ENCODE results near the gene MYMX.

MYMX gene

DNA sequence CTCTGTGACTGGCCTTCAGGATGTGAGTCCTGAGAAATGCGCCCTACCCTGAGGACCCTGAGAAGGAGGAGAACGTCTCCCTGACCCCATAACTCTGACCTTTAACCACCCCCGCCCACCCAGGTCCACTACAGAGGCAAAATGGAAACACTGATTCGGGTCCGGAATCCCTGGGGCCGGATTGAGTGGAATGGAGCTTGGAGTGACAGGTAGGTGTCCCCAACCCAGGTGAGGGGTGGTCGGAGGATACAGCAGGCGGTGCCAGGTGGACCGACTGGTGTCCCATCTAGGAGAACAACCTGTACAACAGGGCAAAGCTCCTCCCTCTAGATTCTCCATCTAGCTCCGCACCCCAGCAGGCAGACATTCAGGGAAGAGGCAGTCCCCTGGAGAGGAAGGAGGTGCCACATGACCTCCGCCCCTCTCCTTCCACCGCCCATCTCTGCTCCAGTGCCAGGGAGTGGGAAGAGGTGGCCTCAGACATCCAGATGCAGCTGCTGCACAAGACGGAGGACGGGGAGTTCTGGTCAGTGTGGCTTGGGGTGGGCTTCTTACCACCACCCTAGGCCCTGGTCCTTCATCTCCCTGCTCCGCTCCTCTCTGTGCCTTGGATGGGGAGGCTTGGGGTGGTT lies 40.5 kb upstream of the MYMX start:
- no peak overlapping the region for H3K27ac ChIP-seq
- TF ChIP-seq CTCF (conservative IDR thresholded peaks at IDR 0.05) (no peak), ZFX (IDR thresholded peaks at IDR 0.05) (no peak)

- no peak overlapping the region for H3K27ac ChIP-seq
- TF ChIP-seq ZFX (IDR thresholded peaks at IDR 0.05) (no peak), CTCF (conservative IDR thresholded peaks at IDR 0.05) (no peak)
Measured at GRCh38 chr6:44176762-44177509, 39.8 kb upstream of the MYMX start.

DNA sequence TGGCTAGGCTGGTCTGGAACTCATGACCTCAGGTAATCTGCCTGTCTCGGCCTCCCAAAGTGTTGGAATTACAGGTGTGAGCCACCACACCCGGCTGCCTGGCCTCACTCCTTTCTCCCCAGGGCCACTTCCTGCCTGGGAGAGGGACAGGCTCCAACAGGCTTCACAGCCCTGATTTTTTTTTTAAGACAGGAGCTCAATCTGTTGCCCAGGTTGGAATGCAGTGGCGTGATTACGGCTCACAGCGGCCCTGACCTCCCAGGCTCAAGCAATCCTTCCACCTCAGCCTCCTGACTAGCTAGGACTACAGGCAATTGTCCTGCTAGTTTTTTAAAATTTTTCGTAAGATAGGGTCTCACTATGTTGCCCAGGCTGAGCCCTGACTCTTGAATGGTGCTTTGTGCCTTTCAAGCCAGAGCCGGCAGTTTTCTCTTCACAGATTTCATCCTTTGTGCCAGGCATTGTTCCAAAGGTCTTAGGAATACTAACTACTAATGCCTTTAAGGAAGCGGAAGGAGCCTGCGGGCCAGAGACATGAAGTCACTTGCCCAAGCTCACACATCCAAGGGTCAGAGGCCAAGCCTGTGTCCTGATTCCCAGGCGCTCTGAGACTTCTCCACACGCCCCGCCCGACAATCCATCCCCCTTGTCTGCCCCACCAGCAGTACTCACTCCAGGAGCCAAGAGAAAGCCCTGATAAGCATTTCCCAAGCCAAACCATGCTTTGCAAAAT lies 38.9 kb upstream of the MYMX start:
- TF ChIP-seq CTCF (conservative IDR thresholded peaks at IDR 0.05) = no peak
- no peak for TF ChIP-seq ZFX (IDR thresholded peaks at IDR 0.05)

GRCh38 chr6:44178424-44179071 lies 38.2 kb upstream of the MYMX start:
- TF ChIP-seq ZFX (IDR thresholded peaks at IDR 0.05) (no peak), CTCF (conservative IDR thresholded peaks at IDR 0.05) (no peak)
- H3K27ac ChIP-seq = no peak overlapping the region

More for the DNA sequence above, 38.9 kb upstream of the MYMX start:
- no peak overlapping the region for H3K27ac ChIP-seq

DNA sequence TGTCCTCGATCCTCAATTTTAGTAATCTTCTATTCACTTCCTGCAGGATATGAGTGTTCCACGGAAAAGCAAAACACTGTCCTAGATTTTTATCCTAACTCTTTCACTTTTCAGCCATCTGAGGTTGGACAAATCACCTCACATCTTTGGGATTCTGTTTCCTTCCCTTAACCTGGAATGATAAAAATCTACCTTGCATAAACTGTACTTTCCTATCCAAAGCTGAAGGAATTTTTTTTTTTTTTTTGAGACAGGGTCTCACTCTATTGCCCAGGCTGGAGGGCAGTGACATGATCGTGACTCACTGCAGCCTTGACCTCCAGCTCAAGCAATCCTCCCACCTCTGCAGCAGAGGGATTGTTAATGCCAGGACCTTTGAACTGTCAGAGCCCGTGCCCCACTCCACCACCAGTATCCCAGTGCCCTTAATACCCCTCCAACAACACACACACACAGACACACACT lies 37.6 kb upstream of the MYMX start:
- TF ChIP-seq ZFX (IDR thresholded peaks at IDR 0.05) = no peak
- no peak for TF ChIP-seq CTCF (conservative IDR thresholded peaks at IDR 0.05)
- H3K27ac ChIP-seq = no peak overlapping the region

- H3K27ac ChIP-seq = no peak overlapping the region
- TF ChIP-seq ZFX (IDR thresholded peaks at IDR 0.05) (no peak), CTCF (conservative IDR thresholded peaks at IDR 0.05) (no peak)
Measured at GRCh38 chr6:44179648-44180047, 37.1 kb upstream of the MYMX start.

All from C4-2B (cell line).